H9 (cell line): ENCODE results near the gene FHL3. TPM values are rescaled to one million over a fixed set of nuclear protein-coding genes. Genes with fewer than 3 reads are reported as not detected.

Experiments
- DNase-seq: peaks from one replicate; pipeline ENCODE4 v3.0.0-alpha.2; 2017
- H2AFZ ChIP-seq: one replicate; pipeline ENCODE4 v1.6.1; 2013; ENCODE audit warnings: mild to moderate bottlenecking, low read length, control low read depth, moderate library complexity
- H2AK5ac ChIP-seq: 2 replicates; pipeline ENCODE4 v1.6.1; 2013; ENCODE audit warnings: low read length, control low read depth, mixed read lengths; ENCODE audit not compliant: insufficient read length
- H2BK120ac ChIP-seq: one replicate; pipeline ENCODE4 v1.6.1; 2013; ENCODE audit warnings: low read depth, mild to moderate bottlenecking, low read length, control low read depth, inconsistent platforms; ENCODE audit not compliant: poor library complexity, severe bottlenecking
- H2BK12ac ChIP-seq: 2 replicates; pipeline ENCODE4 v1.6.1; 2013; ENCODE audit warnings: low read length, control low read depth, mixed read lengths, low read depth; ENCODE audit not compliant: insufficient read length
- H2BK15ac ChIP-seq: 2 replicates; pipeline ENCODE4 v1.6.1; 2013; ENCODE audit warnings: low read depth, low read length, control low read depth
- H2BK20ac ChIP-seq: one replicate; pipeline ENCODE4 v1.6.1; 2013; ENCODE audit warnings: low read depth, mild to moderate bottlenecking, low read length, control low read depth, inconsistent platforms; ENCODE audit not compliant: poor library complexity, severe bottlenecking
- H2BK5ac ChIP-seq: 2 replicates; pipeline ENCODE4 v1.6.1; 2013; ENCODE audit warnings: low read length, control low read depth, mixed read lengths; ENCODE audit not compliant: insufficient read length
- H3K14ac ChIP-seq: 2 replicates; pipeline ENCODE4 v1.6.1; 2013; ENCODE audit warnings: low read length, control low read depth; ENCODE audit not compliant: insufficient read depth
- H3K18ac ChIP-seq: 2 replicates; pipeline ENCODE4 v1.6.1; 2013; ENCODE audit warnings: low read depth, mild to moderate bottlenecking, mixed read lengths, low read length, control low read depth; ENCODE audit not compliant: insufficient read length
- H3K23ac ChIP-seq: 2 replicates; pipeline ENCODE4 v1.6.1; 2013; ENCODE audit warnings: low read length, control low read depth, mixed read lengths, low read depth; ENCODE audit not compliant: insufficient read length
- H3K23me2 ChIP-seq: 2 replicates; pipeline ENCODE4 v1.6.1; 2013; ENCODE audit warnings: low read depth, mild to moderate bottlenecking, mixed read lengths, low read length, control low read depth; ENCODE audit not compliant: insufficient read length, poor library complexity, severe bottlenecking
- H3K27ac ChIP-seq: 2 replicates; pipeline ENCODE4 v1.5.1; 2013; ENCODE audit warnings: low read length, control low read depth, mixed read lengths, low read depth; ENCODE audit not compliant: insufficient read length
- H3K27me3 ChIP-seq: 2 replicates; pipeline ENCODE4 v1.6.1; 2013; ENCODE audit warnings: low read length, control low read depth, inconsistent platforms; ENCODE audit not compliant: insufficient read depth
- H3K4ac ChIP-seq: 2 replicates; pipeline ENCODE4 v1.6.1; 2013; ENCODE audit warnings: low read depth, mild to moderate bottlenecking, control low read depth, inconsistent platforms, low read length, moderate library complexity
- H3K4me1 ChIP-seq: 2 replicates; pipeline ENCODE4 v1.6.1; 2013; ENCODE audit warnings: low read length, control low read depth, inconsistent platforms; ENCODE audit not compliant: insufficient read depth
- H3K4me2 ChIP-seq: 2 replicates; pipeline ENCODE4 v1.6.1; 2013; ENCODE audit warnings: low read length, control low read depth, mixed read lengths; ENCODE audit not compliant: insufficient read length, insufficient read depth
- H3K56ac ChIP-seq: 2 replicates; pipeline ENCODE4 v1.6.1; 2013; ENCODE audit warnings: low read depth, mild to moderate bottlenecking, mixed read lengths, low read length, control low read depth; ENCODE audit not compliant: insufficient read length
- H3K79me1 ChIP-seq: 2 replicates; pipeline ENCODE4 v1.6.1; 2013; ENCODE audit warnings: low read depth, mild to moderate bottlenecking, moderate library complexity, low read length, control low read depth, inconsistent platforms; ENCODE audit not compliant: insufficient read depth, poor library complexity, severe bottlenecking
- H3K79me2 ChIP-seq: 2 replicates; pipeline ENCODE4 v1.6.1; 2013; ENCODE audit warnings: low read length, control low read depth, inconsistent platforms; ENCODE audit not compliant: insufficient read depth
- H3K9ac ChIP-seq: 2 replicates; pipeline ENCODE4 v1.6.1; 2013; ENCODE audit warnings: low read length, control low read depth, mixed read lengths; ENCODE audit not compliant: insufficient read length; ENCODE audit errors: extremely low read depth
- H3K9me3 ChIP-seq: one replicate; pipeline ENCODE4 v1.6.1; 2013; ENCODE audit warnings: low read depth, low read length, inconsistent platforms; ENCODE audit not compliant: control insufficient read depth
- H3T11ph ChIP-seq: one replicate; pipeline ENCODE4 v1.6.1; 2013; ENCODE audit warnings: mild to moderate bottlenecking, low read length, control low read depth, inconsistent platforms
- H4K20me1 ChIP-seq: one replicate; pipeline ENCODE4 v1.6.1; 2013; ENCODE audit not compliant: control insufficient read depth, insufficient read length, insufficient read depth
- H4K5ac ChIP-seq: 2 replicates; pipeline ENCODE4 v1.6.1; 2013; ENCODE audit warnings: low read depth, mild to moderate bottlenecking, mixed read lengths, low read length, control low read depth; ENCODE audit not compliant: insufficient read length
- H4K8ac ChIP-seq: replicated peaks from 2 replicates; pipeline ENCODE4 v1.6.1; 2013; ENCODE audit warnings: low read length, control low read depth, mixed read lengths, low read depth; ENCODE audit not compliant: insufficient read length
- H4K91ac ChIP-seq: 2 replicates; pipeline ENCODE4 v1.6.1; 2013; ENCODE audit warnings: low read depth, mild to moderate bottlenecking, moderate library complexity, mixed read lengths, low read length, control low read depth; ENCODE audit not compliant: insufficient read length
- H3K27ac Mint-ChIP-seq, 3 experiments: 2 replicates in 2 of 3; 3 replicates in 1 of 3; pipeline ENCODE4 v1.8.0; 2020 to 2021; ENCODE audit warnings: mixed read lengths in 3 of 3, mild to moderate bottlenecking in 1 of 3, moderate library complexity in 1 of 3
- H3K27me3 Mint-ChIP-seq: 2 replicates; pipeline ENCODE4 v1.8.0; 2021; ENCODE audit warnings: low read depth, mild to moderate bottlenecking, moderate library complexity, mixed read lengths
- H3K36me3 Mint-ChIP-seq, 3 experiments: 2 replicates in 2 of 3; 3 replicates in 1 of 3; pipeline ENCODE4 v1.8.0; 2020 to 2021; ENCODE audit warnings: low read depth in 3 of 3, mixed read lengths in 3 of 3; ENCODE audit not compliant: insufficient read depth in 1 of 3
- H3K4me1 Mint-ChIP-seq, 2 experiments: 2 replicates each; pipeline ENCODE4 v1.8.0; 2020; ENCODE audit warnings: mixed read lengths in 2 of 2
- H3K4me3 Mint-ChIP-seq, 2 experiments: 2 replicates in 1 of 2; 3 replicates in 1 of 2; pipeline ENCODE4 v1.8.0; 2020 to 2021; ENCODE audit warnings: mild to moderate bottlenecking in 2 of 2, mixed read lengths in 2 of 2, moderate library complexity in 1 of 2
- H3K9me3 Mint-ChIP-seq, 2 experiments: 2 replicates in 1 of 2; 3 replicates in 1 of 2; pipeline ENCODE4 v1.8.0; 2020; ENCODE audit warnings: mild to moderate bottlenecking in 2 of 2, mixed read lengths in 2 of 2, moderate library complexity in 1 of 2
- CTCF ChIP-seq: fragments of 200-600 bp; sonication (generic); conservative IDR thresholded peaks from 3 replicates; pipeline ENCODE4 v1.8.0; 2021; ENCODE audit warnings: antibody characterized with exemption, mild to moderate bottlenecking
- WGBS: extraction: QIAGEN DNeasy Blood & Tissue Kit; methylation state at CpG from one replicate; pipeline ENCODE4 v1.1.7; 2013; ENCODE audit warnings: missing lambda C conversion rate, low lambda C conversion rate, mixed read lengths; ENCODE audit not compliant: insufficient read length; ENCODE audit errors: extremely low coverage; 5-methylcytosine and 5-hydroxymethylcytosine counted together
- total RNA-seq: library from RNA; stranded (reverse); gene quantifications from 2 replicates; pipeline ENCODE4 v1.2.1, GENCODE V29; 2021

Gene FHL3
- total RNA-seq, 1 experiment from 2014 or later = 32.8 TPM

DNA sequence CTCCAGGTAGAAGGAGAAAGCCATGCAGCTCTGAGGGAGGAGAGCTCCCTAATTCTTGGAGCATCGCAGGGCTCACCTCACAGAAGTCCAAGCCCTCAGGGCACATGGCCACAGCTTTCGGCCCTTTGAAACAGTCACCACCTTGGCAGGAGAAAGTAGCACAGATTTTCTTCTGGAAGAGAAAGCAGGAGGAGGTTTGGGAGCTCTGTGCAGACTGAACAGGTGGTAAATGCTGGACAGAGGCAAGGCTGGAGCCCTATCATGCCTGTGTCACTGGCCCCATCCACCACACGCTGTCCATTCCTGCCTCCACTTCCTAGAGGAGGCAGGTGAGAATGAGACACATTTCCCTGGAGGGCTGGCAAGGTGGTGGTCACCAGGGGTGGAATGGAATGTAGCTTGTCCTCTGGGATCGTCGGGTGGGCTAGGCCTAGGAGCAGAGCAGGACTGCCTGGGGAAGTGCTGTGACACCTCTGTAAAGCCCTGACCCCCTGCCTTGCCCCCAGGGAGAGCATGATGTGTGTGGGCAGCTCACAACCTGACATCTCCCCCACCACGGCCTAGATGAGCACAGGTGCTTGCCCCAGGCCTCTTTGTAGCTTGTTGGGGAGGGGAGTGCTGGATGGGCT is 55.7 kb downstream of the FHL3 start:
- Histone ChIP-seq H4K8ac (no peak overlapping the region), H2BK12ac (no peak overlapping the region), H3K23me2 (peaks cover 3% of the 10 kb centered on the region), H2BK15ac (no peak overlapping the region), H3K4me1 (no peaks in the 10 kb centered on the region), H3K9ac (no peak overlapping the region), H2BK20ac (no peak overlapping the region), H3K79me2 (no peaks in the 10 kb centered on the region), H3K14ac (no peak overlapping the region), H4K5ac (no peak overlapping the region), H3K4me2 (no peak overlapping the region), H2BK5ac (no peak overlapping the region), H3K27me3 (no peaks in the 10 kb centered on the region), H3K27ac (no peak overlapping the region), H3K18ac (no peak overlapping the region), H3K56ac (no peak overlapping the region), H3K4ac (no peak overlapping the region), H2BK120ac (no peak overlapping the region), H2AK5ac (no peak overlapping the region), H3K9me3 (no peaks in the 10 kb centered on the region), H2AFZ (no peak overlapping the region), H3T11ph (no peak overlapping the region), H4K91ac (no peak overlapping the region), H3K23ac (no peak overlapping the region), H3K79me1 (no peaks in the 10 kb centered on the region), H4K20me1 (no peaks in the 10 kb centered on the region)
- Mint-ChIP-seq H3K27me3 (no peaks in the 10 kb centered on the region; the same call in 1 of the 2 replicates), H3K9me3 (no peaks in the 10 kb centered on the region), H3K4me3 (no peak overlapping the region; a peak in 1 of 5 replicates), H3K36me3 (no peaks in the 10 kb centered on the region), H3K4me1 (peaks cover 20 to 27% of the 10 kb centered on the region in 2 experiments), H3K27ac (peak overlapping the region in 1 of 3 experiments; percentile 18; a peak in 1 of 7 replicates)
- no peak for DNase-seq
- WGBS = no CpG with 5 or more reads among the region's 6 CpGs
- TF ChIP-seq CTCF = no peak
